GM23248 (cell line): Measurements from ENCODE around the gene LDB2.

ENCODE experiments used
- EZH2 ChIP-seq: fragments of 200-600 bp; sonication (generic); IDR thresholded peaks from 2 replicates; pipeline ENCODE4 v1.6.1; 2018; ENCODE audit warnings: antibody characterized with exemption, mild to moderate bottlenecking; ENCODE audit not compliant: insufficient read depth, poor library complexity, severe bottlenecking
- EZH2phosphoT487 ChIP-seq: fragments of 200-600 bp; sonication (generic); IDR thresholded peaks from 2 replicates; pipeline ENCODE4 v1.6.1; 2018; ENCODE audit warnings: antibody characterized with exemption, moderate library complexity, mild to moderate bottlenecking, low read depth; ENCODE audit not compliant: insufficient read depth

DNA sequence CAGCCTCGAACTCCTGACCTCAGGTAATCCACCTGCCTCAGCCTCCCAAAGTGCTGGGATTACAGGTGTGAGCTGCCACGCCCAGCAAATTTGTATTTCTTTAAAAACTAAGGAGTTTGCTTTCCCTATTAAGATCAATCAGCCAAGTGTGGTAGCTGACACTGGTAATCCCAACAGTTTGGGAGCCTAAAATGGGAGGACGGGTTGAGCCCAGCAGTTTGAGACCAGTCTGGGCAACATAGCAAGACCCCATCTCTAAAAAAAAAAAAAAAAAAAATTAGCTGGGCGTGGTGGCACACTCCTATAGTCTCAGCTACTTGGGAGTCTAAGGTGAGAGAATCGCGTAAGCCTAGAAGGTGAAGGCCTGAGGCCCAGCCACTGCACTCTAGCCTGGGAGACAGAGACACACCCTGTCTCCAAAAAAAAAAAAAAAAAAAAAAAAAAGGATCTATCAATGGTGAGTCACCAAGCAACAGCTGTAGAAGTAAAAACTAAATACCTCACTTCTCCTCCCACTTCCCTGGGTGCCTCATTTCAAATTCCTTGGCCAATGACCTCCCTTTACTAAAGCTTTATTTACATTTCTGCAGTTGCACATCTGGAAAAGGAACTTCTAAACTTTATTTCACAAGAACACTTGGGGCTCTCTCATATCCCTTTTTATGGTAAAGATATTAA is 54.5 kb downstream of the LDB2 start:
- no peak for TF ChIP-seq EZH2phosphoT487
- no peak for TF ChIP-seq EZH2
